GM19397 (cell line): ENCODE results near the gene MIER3.
"Not testable (repeated sequence)": the region's sequence is repeated elsewhere in the genome, so short reads cannot be mapped to it uniquely, and the experiment has no call there.

Experiments used
- ATAC-seq: cut with Tn5 transposase; IDR thresholded peaks from one replicate; pipeline ENCODE4 v1.9.1; 2021; ENCODE audit warnings: mild to moderate bottlenecking, moderate library complexity; ENCODE audit not compliant: unreplicated experiment

MIER3 gene

GRCh38 chr5:56951946-56952691, at the start of gene MIER3:
TSS of gene MIER3 (minus strand) at chr5:56952123. CDS start at chr5:56952102, 21 bp downstream.
- ATAC-seq: peak; percentile 98

- no peak for ATAC-seq
Observed at GRCh38 chr5:56995596-56995995, 43.7 kb upstream of the MIER3 start.

GRCh38 chr5:56993241-56993640, 41.3 kb upstream of the MIER3 start:
- ATAC-seq: no peak

GRCh38 chr5:56989676-56990075, 37.8 kb upstream of the MIER3 start:
- no peak for ATAC-seq

- no peak for ATAC-seq
Observed at GRCh38 chr5:56988490-56988889, 36.6 kb upstream of the MIER3 start.

GRCh38 chr5:56987171-56987570, 35.2 kb upstream of the MIER3 start:
- no peak for ATAC-seq

- ATAC-seq: peak; percentile 38
Observed at GRCh38 chr5:56986626-56986947, 34.7 kb upstream of the MIER3 start.

GRCh38 chr5:56985936-56986625, 34.2 kb upstream of the MIER3 start:
- ATAC-seq: peak; percentile 41

GRCh38 chr5:56984445-56984844, 32.5 kb upstream of the MIER3 start:
- ATAC-seq: no peak

- peak; percentile 46 for ATAC-seq
Observed at GRCh38 chr5:56983593-56984361, 31.9 kb upstream of the MIER3 start.

- ATAC-seq: no peak
Observed at GRCh38 chr5:56981548-56982315, 29.8 kb upstream of the MIER3 start.

- no peak for ATAC-seq
Observed at GRCh38 chr5:56979968-56980367, 28.0 kb upstream of the MIER3 start.

GRCh38 chr5:56979526-56979925, 27.6 kb upstream of the MIER3 start:
- ATAC-seq: not testable (repeated sequence)

- no peak for ATAC-seq
Observed at GRCh38 chr5:56977822-56978221, 25.9 kb upstream of the MIER3 start.

- no peak for ATAC-seq
Observed at GRCh38 chr5:56977021-56977420, 25.1 kb upstream of the MIER3 start.

- ATAC-seq: no peak
Observed at GRCh38 chr5:56974241-56974640, 22.3 kb upstream of the MIER3 start.

- ATAC-seq: no peak
Observed at GRCh38 chr5:56973473-56973872, 21.6 kb upstream of the MIER3 start.

- ATAC-seq: no peak
Observed at GRCh38 chr5:56971275-56971674, 19.4 kb upstream of the MIER3 start.

GRCh38 chr5:56964173-56964572, 12.2 kb upstream of the MIER3 start:
- no peak for ATAC-seq

- no peak for ATAC-seq
Observed at GRCh38 chr5:56963246-56963645, 11.3 kb upstream of the MIER3 start.

GRCh38 chr5:56962286-56962685, 10.4 kb upstream of the MIER3 start:
- ATAC-seq: no peak
